GM12892 (cell line): ENCODE measurements around the gene CBR3.
"Not testable (repeated sequence)": the region's sequence is repeated elsewhere in the genome, so short reads cannot be mapped to it uniquely, and the experiment has no call there.

Experiments used
- POLR2A ChIP-seq: IDR thresholded peaks from 2 replicates; pipeline ENCODE4 v1.6.1; 2011; ENCODE audit warnings: low read depth, low read length, control low read depth
- POLR2AphosphoS5 ChIP-seq: IDR thresholded peaks from 2 replicates; pipeline ENCODE4 v1.6.1; 2011; ENCODE audit warnings: low read depth, low read length, control low read depth
- TAF1 ChIP-seq: IDR thresholded peaks from 2 replicates; pipeline ENCODE4 v1.6.1; 2011; ENCODE audit warnings: low read depth, mild to moderate bottlenecking, control low read depth, low read length, borderline replicate concordance

- TF ChIP-seq POLR2A, TAF1, POLR2AphosphoS5: not testable (repeated sequence)
Measured at GRCh38 chr21:36139791-36140190, 4.9 kb downstream of the CBR3 start.
